Mesothelial cell of epicardium (in vitro differentiated cells): ENCODE data around the gene RAB17. TPM values are rescaled to one million over a fixed set of nuclear protein-coding genes. Genes with fewer than 3 reads are reported as not detected.

Experiments
- DNase-seq, 2 experiments: peaks; one replicate each; pipeline ENCODE4 v3.0.0; 2021; ENCODE audit warnings: low spot score in 2 of 2; ENCODE audit not compliant: unreplicated experiment in 2 of 2
- H3K27ac Mint-ChIP-seq: 2 replicates; pipeline ENCODE4 v1.8.0; 2021; ENCODE audit warnings: mixed read lengths
- H3K27me3 Mint-ChIP-seq: 2 replicates; pipeline ENCODE4 v1.8.0; 2021; ENCODE audit warnings: low read depth, mixed read lengths
- H3K36me3 Mint-ChIP-seq: 2 replicates; pipeline ENCODE4 v1.8.0; 2021; ENCODE audit warnings: mixed read lengths
- H3K4me1 Mint-ChIP-seq: 2 replicates; pipeline ENCODE4 v1.8.0; 2021; ENCODE audit warnings: mixed read lengths
- H3K4me3 Mint-ChIP-seq: 2 replicates; pipeline ENCODE4 v1.8.0; 2021; ENCODE audit warnings: mild to moderate bottlenecking, moderate library complexity, mixed read lengths
- H3K9me3 Mint-ChIP-seq: 2 replicates; pipeline ENCODE4 v1.8.0; 2021; ENCODE audit warnings: mixed read lengths
- CTCF ChIP-seq: fragments of 200-600 bp; sonication (generic); IDR thresholded peaks from one replicate; pipeline ENCODE4 v1.5.0; 2021; ENCODE audit warnings: antibody characterized with exemption; ENCODE audit not compliant: unreplicated experiment
- total RNA-seq: library from RNA; stranded (reverse); gene quantifications from 3 replicates; pipeline ENCODE4 v1.2.1, GENCODE V29; 2021

RAB17 gene
- total RNA-seq, 1 donor from 2014 or later = 10.6 TPM

GRCh38 chr2:237617587-237617982 is 27.1 kb upstream of the RAB17 start:
- no peaks in the 10 kb centered on the region for H3K27me3 Mint-ChIP-seq
- H3K27ac Mint-ChIP-seq = no peak overlapping the region
- no peak for TF ChIP-seq CTCF
- H3K4me3 Mint-ChIP-seq = no peak overlapping the region
- H3K36me3 Mint-ChIP-seq = no peaks in the 10 kb centered on the region
- peaks cover 25% of the 10 kb centered on the region for H3K4me1 Mint-ChIP-seq
- no peaks in the 10 kb centered on the region for H3K9me3 Mint-ChIP-seq
- no peak for DNase-seq

- TF ChIP-seq CTCF = no peak
- Mint-ChIP-seq H3K27me3 (no peaks in the 10 kb centered on the region), H3K36me3 (no peaks in the 10 kb centered on the region), H3K9me3 (no peaks in the 10 kb centered on the region), H3K4me1 (peaks cover 25% of the 10 kb centered on the region), H3K4me3 (no peak overlapping the region), H3K27ac (no peak overlapping the region)
- no peak for DNase-seq
Measured at GRCh38 chr2:237616734-237617586, 26.4 kb upstream of the RAB17 start.

GRCh38 chr2:237616373-237616733 is 25.8 kb upstream of the RAB17 start:
- Mint-ChIP-seq H3K4me3 (no peak overlapping the region), H3K27me3 (no peaks in the 10 kb centered on the region), H3K9me3 (no peaks in the 10 kb centered on the region), H3K4me1 (peaks cover 25% of the 10 kb centered on the region), H3K36me3 (no peaks in the 10 kb centered on the region), H3K27ac (no peak overlapping the region)
- TF ChIP-seq CTCF = no peak
- DNase-seq = no peak

- H3K36me3 Mint-ChIP-seq = no peaks in the 10 kb centered on the region
- peaks cover 25% of the 10 kb centered on the region for H3K4me1 Mint-ChIP-seq
- no peak overlapping the region for H3K4me3 Mint-ChIP-seq
- no peaks in the 10 kb centered on the region for H3K27me3 Mint-ChIP-seq
- no peak for DNase-seq
- no peak overlapping the region for H3K27ac Mint-ChIP-seq
- TF ChIP-seq CTCF = no peak
- H3K9me3 Mint-ChIP-seq = no peaks in the 10 kb centered on the region
Measured at GRCh38 chr2:237615631-237616249, 25.2 kb upstream of the RAB17 start.

GRCh38 chr2:237614151-237614720 is 23.7 kb upstream of the RAB17 start:
- Mint-ChIP-seq H3K4me1 (peaks cover 25% of the 10 kb centered on the region), H3K4me3 (no peak overlapping the region), H3K27me3 (no peaks in the 10 kb centered on the region), H3K9me3 (no peaks in the 10 kb centered on the region), H3K27ac (no peak overlapping the region), H3K36me3 (no peaks in the 10 kb centered on the region)
- TF ChIP-seq CTCF = no peak
- no peak for DNase-seq
